H1 (cell line): ENCODE data around the gene TAS2R1. TPM values are rescaled to one million over a fixed set of nuclear protein-coding genes. Genes with fewer than 3 reads are reported as not detected.

Source experiments
- CTCF ChIA-PET: fragments of 300-600 bp; sonication (Branson Sonifier 250); formaldehyde crosslinking; loops from one replicate; lab custom pipeline; 2021; ENCODE audit not compliant: partially characterized antibody; lab: Charles Lee
- POLR2A ChIA-PET: fragments of 300-600 bp; sonication (Branson Sonifier 250); formaldehyde crosslinking; loops from one replicate; lab custom pipeline; 2021; ENCODE audit warnings: inconsistent platforms; ENCODE audit not compliant: partially characterized antibody; lab: Charles Lee
- DNase-seq, 2 experiments: peaks; one replicate each; pipeline versions ENCODE4 v3.0.0 to v3.0.0-alpha.2; 2010 to 2022; ENCODE audit warnings: low spot score in 2 of 2, low read depth in 1 of 2, mixed read lengths in 1 of 2
- FAIRE-seq: peaks from 2 replicates; lab custom pipeline; 2011; peaks lifted over from hg19 to GRCh38; lab: Jason Lieb, UNC
- H2AFZ ChIP-seq: 2 replicates; pipeline ENCODE4 v1.8.1; 2012; ENCODE audit warnings: low read length, inconsistent platforms
- H2AK5ac ChIP-seq: 2 replicates; pipeline ENCODE4 v1.6.1; 2013; ENCODE audit warnings: low read depth, low read length
- H2BK120ac ChIP-seq: replicated peaks from 2 replicates; pipeline ENCODE3; 2013; ENCODE audit warnings: low read depth, low read length, inconsistent platforms
- H2BK12ac ChIP-seq: 2 replicates; pipeline ENCODE4 v1.6.1; 2013; ENCODE audit warnings: low read depth, low read length
- H2BK15ac ChIP-seq: 2 replicates; pipeline ENCODE4 v1.6.1; 2013; ENCODE audit warnings: low read length
- H2BK20ac ChIP-seq: 2 replicates; pipeline ENCODE4 v1.6.1; 2013; ENCODE audit warnings: low read length
- H2BK5ac ChIP-seq: 2 replicates; pipeline ENCODE4 v1.6.1; 2013; ENCODE audit warnings: low read depth, low read length
- H3K14ac ChIP-seq: 2 replicates; pipeline ENCODE4 v1.6.1; 2013; ENCODE audit warnings: inconsistent platforms; ENCODE audit not compliant: insufficient read length
- H3K18ac ChIP-seq: 2 replicates; pipeline ENCODE4 v1.6.1; 2013; ENCODE audit warnings: low read length; ENCODE audit errors: extremely low read depth
- H3K23ac ChIP-seq: 2 replicates; pipeline ENCODE4 v1.6.1; 2013; ENCODE audit warnings: inconsistent platforms; ENCODE audit not compliant: insufficient read length
- H3K23me2 ChIP-seq: 2 replicates; pipeline ENCODE4 v1.6.1; 2013; ENCODE audit warnings: low read depth, low read length
- H3K27ac ChIP-seq: 2 replicates; pipeline ENCODE4 v1.6.1; 2011; ENCODE audit warnings: low read depth, low read length, inconsistent platforms
- H3K27me3 ChIP-seq, 4 experiments: replicated peaks in 1 of 4; 1 replicate in 1 of 4; 2 replicates in 3 of 4; pipeline versions ENCODE4 v1.6.1 to v1.8.1; 2011 to 2013; ENCODE audit warnings: low read length in 3 of 4, mild to moderate bottlenecking in 3 of 4, inconsistent platforms in 2 of 4, mixed read lengths in 2 of 4, moderate library complexity in 1 of 4; ENCODE audit not compliant: control insufficient read depth in 3 of 4, insufficient read depth in 3 of 4; ENCODE audit errors: extremely low read depth in 1 of 4
- H3K36me3 ChIP-seq, 4 experiments: 2 replicates each; pipeline versions ENCODE4 v1.6.1 to v1.8.1; 2011 to 2013; ENCODE audit warnings: mild to moderate bottlenecking in 4 of 4, low read length in 3 of 4, moderate library complexity in 2 of 4, control low read depth in 1 of 4, inconsistent platforms in 1 of 4; ENCODE audit not compliant: insufficient read depth in 4 of 4, control insufficient read depth in 2 of 4
- H3K4ac ChIP-seq: replicated peaks from 2 replicates; pipeline ENCODE3; 2013; ENCODE audit warnings: low read length, low read depth, mixed read lengths, inconsistent platforms; ENCODE audit not compliant: insufficient read length
- H3K4me1 ChIP-seq, 4 experiments: replicated peaks in 1 of 4; 1 replicate in 1 of 4; 2 replicates in 3 of 4; pipeline versions ENCODE4 v1.6.1 to v1.8.1; 2011 to 2013; ENCODE audit warnings: low read length in 3 of 4, inconsistent platforms in 2 of 4, mixed read lengths in 1 of 4; ENCODE audit not compliant: insufficient read depth in 4 of 4, control insufficient read depth in 3 of 4
- H3K4me2 ChIP-seq, 2 experiments: 2 replicates each; pipeline versions ENCODE4 v1.6.1 to v1.8.1; 2011 to 2013; ENCODE audit warnings: low read depth in 2 of 2, low read length in 2 of 2, control low read depth in 1 of 2, inconsistent platforms in 1 of 2, mild to moderate bottlenecking in 1 of 2; ENCODE audit not compliant: insufficient read depth in 1 of 2
- H3K4me3 ChIP-seq, 4 experiments: fragments of 200-600, 300-600 bp in 1 of 4; sonication (generic), shearing (Covaris generic), sonication (Bioruptor Twin) in 1 of 4; 2 replicates each; pipeline versions ENCODE4 v1.5.1 to v1.8.1; 2011 to 2016; ENCODE audit warnings: low read length in 4 of 4, low read depth in 3 of 4, control low read depth in 2 of 4, inconsistent platforms in 2 of 4, mild to moderate bottlenecking in 2 of 4, mixed read lengths in 1 of 4, moderate library complexity in 1 of 4; ENCODE audit not compliant: insufficient read depth in 2 of 4; ENCODE audit errors: extremely low read depth in 1 of 4
- H3K56ac ChIP-seq: replicated peaks from 2 replicates; pipeline ENCODE3; 2013; ENCODE audit warnings: low read depth, mild to moderate bottlenecking, mixed read lengths, low read length, inconsistent platforms; ENCODE audit not compliant: insufficient read length
- H3K79me1 ChIP-seq: 2 replicates; pipeline ENCODE4 v1.6.1; 2013; ENCODE audit warnings: low read depth, low read length, control low read depth
- H3K79me2 ChIP-seq, 2 experiments: 2 replicates each; pipeline versions ENCODE4 v1.6.1 to v1.8.1; 2012 to 2013; ENCODE audit warnings: low read length in 2 of 2, mild to moderate bottlenecking in 2 of 2, inconsistent platforms in 1 of 2; ENCODE audit not compliant: insufficient read depth in 2 of 2, control insufficient read depth in 1 of 2
- H3K9ac ChIP-seq, 4 experiments: replicated peaks in 1 of 4; 1 replicate in 1 of 4; 2 replicates in 3 of 4; pipeline versions ENCODE4 v1.6.1 to v1.8.1; 2011 to 2013; ENCODE audit warnings: low read depth in 3 of 4, low read length in 3 of 4, control low read depth in 2 of 4, mild to moderate bottlenecking in 2 of 4, moderate library complexity in 2 of 4, inconsistent platforms in 1 of 4; ENCODE audit errors: extremely low read depth in 1 of 4
- H3K9me3 ChIP-seq, 2 experiments: 2 replicates each; pipeline versions ENCODE4 v1.6.1 to v1.8.1; 2012 to 2013; ENCODE audit warnings: mild to moderate bottlenecking in 2 of 2, moderate library complexity in 2 of 2, control low read depth in 1 of 2, inconsistent platforms in 1 of 2, low read depth in 1 of 2, low read length in 1 of 2, mixed read lengths in 1 of 2; ENCODE audit not compliant: insufficient read depth in 2 of 2
- H4K20me1 ChIP-seq, 2 experiments: replicated peaks in 1 of 2; 2 replicates each; pipeline versions ENCODE3 to v1.8.1; 2011 to 2013; ENCODE audit warnings: inconsistent platforms in 2 of 2, low read length in 2 of 2, mild to moderate bottlenecking in 1 of 2; ENCODE audit not compliant: insufficient read depth in 2 of 2, control insufficient read depth in 1 of 2
- H4K5ac ChIP-seq: 2 replicates; pipeline ENCODE4 v1.6.1; 2013; ENCODE audit warnings: low read length, low read depth, mixed read lengths, inconsistent platforms; ENCODE audit not compliant: insufficient read length
- H4K8ac ChIP-seq: 2 replicates; pipeline ENCODE4 v1.8.0; 2013; ENCODE audit warnings: mild to moderate bottlenecking, moderate library complexity, low read length, inconsistent platforms; ENCODE audit not compliant: insufficient read depth; ENCODE audit errors: extremely low read depth
- H4K91ac ChIP-seq: replicated peaks from 2 replicates; pipeline ENCODE3; 2013; ENCODE audit warnings: low read length, mixed read lengths, inconsistent platforms; ENCODE audit not compliant: insufficient read length
- WGBS, 2 experiments: shearing (Covaris generic) in 1 of 2; methylation state at CpG; one replicate each; pipeline versions ENCODE4 v1.1.6 to v1.1.7; 2013 to 2015; ENCODE audit warnings: low lambda C conversion rate in 2 of 2, mixed read lengths in 2 of 2, inconsistent platforms in 1 of 2, low coverage in 1 of 2, missing lambda C conversion rate in 1 of 2; ENCODE audit not compliant: insufficient replicate concordance in 2 of 2, insufficient coverage in 1 of 2, insufficient read length in 1 of 2; ENCODE audit errors: extremely low coverage in 1 of 2, missing lambda C conversion rate in 1 of 2; 5-methylcytosine and 5-hydroxymethylcytosine counted together
- polyA plus RNA-seq, 7 experiments: library from polyadenylated mRNA; depleted of rRNA in 3 of 7; stranded (reverse) in 5 of 7; unstranded in 2 of 7; fragments of >200 nt in 5 of 7; fragments of 200-250 nt in 2 of 7; gene quantifications; 1 replicate in 5 of 7; 2 replicates in 1 of 7; 4 replicates in 1 of 7; pipeline versions ENCODE4 v1.2.1 to v1.2.3, GENCODE V29; 2011 to 2013; ENCODE audit warnings: missing spikeins in 2 of 7, mixed read lengths in 2 of 7
- total RNA-seq: library from RNA; stranded (reverse); fragmentation: NEBNext Ultra II Directional; extraction: Animal tissue kit (Norgen Biotek cat#: 25700); gene quantifications from 2 replicates; pipeline ENCODE4 v1.2.1, GENCODE V29; 2021
- TF ChIP-seq, protein P1 (sequence below): IDR thresholded peaks from 2 replicates; pipeline ENCODE4 v1.6.1; 2012; ENCODE audit warnings: inconsistent platforms

TAS2R1 gene
- total and polyA plus RNA-seq, 2 of the 8 experiments (the other 6 are each of a cell fraction or from before 2014, with no cell fraction given), result not detected

DNA sequence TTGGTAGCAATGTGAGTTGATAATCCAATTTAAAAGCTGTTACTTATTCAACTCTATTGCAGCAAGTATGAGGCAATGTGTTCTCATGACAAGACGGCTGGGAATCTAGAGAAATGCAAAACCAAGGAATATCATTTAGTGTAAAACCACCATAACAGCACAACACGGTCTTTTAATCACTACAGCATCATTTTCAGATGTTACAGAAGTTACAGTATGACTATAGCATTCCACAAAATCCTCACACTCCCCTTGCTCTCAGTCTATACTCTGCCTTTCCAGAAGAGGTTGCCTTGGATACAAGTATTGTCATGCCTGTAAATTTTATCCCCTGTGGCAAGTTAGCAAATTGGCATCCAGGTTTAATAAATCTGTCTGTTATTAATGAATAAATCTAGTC, 28.6 kb upstream of the TAS2R1 start:
- ChIA-PET POLR2A (no interaction called here), CTCF (interaction anchor here (1.2 kb wide), 1 partner anchor 242 kb away, joined by 4 read pairs; no protein-coding TSS in a partner anchor)
- Histone ChIP-seq H3K4me2 (no peak overlapping the region), H2BK120ac (no peak overlapping the region), H3K4me1 (no peaks in the 10 kb centered on the region), H3K4ac (no peak overlapping the region), H3K4me3 (no peak overlapping the region), H4K8ac (no peak overlapping the region), H3K9ac (no peak overlapping the region), H2BK12ac (no peak overlapping the region), H3K27ac (no peak overlapping the region), H3K36me3 (no peaks in the 10 kb centered on the region), H4K91ac (no peak overlapping the region), H3K27me3 (no peaks in the 10 kb centered on the region), H2AK5ac (no peak overlapping the region), H2AFZ (no peak overlapping the region), H4K5ac (no peak overlapping the region), H3K79me2 (no peaks in the 10 kb centered on the region), H3K9me3 (no peaks in the 10 kb centered on the region), H3K79me1 (no peaks in the 10 kb centered on the region), H2BK5ac (no peak overlapping the region), H2BK15ac (no peak overlapping the region), H3K18ac (no peak overlapping the region), H4K20me1 (no peaks in the 10 kb centered on the region), H3K23ac (no peak overlapping the region), H3K56ac (no peak overlapping the region), H3K23me2 (no peaks in the 10 kb centered on the region), H3K14ac (no peak overlapping the region), H2BK20ac (no peak overlapping the region)
- FAIRE-seq, result no peak
- TF ChIP-seq, protein P1, sequence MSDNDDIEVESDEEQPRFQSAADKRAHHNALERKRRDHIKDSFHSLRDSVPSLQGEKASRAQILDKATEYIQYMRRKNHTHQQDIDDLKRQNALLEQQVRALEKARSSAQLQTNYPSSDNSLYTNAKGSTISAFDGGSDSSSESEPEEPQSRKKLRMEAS, result no peak
- WGBS, 2 experiments, result 89% methylated on average over 2 of the region's 2 CpGs; no CpG with 5 or more reads in 1 of the 2 experiments
- no peak for DNase-seq
